Osteoblast (primary cell): ENCODE results near the gene MVD. TPM values are rescaled to one million over a fixed set of nuclear protein-coding genes. Genes with fewer than 3 reads are reported as not detected.

Source experiments
- DNase-seq: peaks from one replicate; pipeline ENCODE4 v3.0.0; 2011; ENCODE audit warnings: low spot score, mixed read lengths; ENCODE audit not compliant: insufficient read length; ENCODE audit errors: missing footprints
- H2AFZ ChIP-seq: 2 replicates; pipeline ENCODE4 v1.6.0; 2011; ENCODE audit warnings: mild to moderate bottlenecking, low read length
- H3K27ac ChIP-seq: 2 replicates; pipeline ENCODE4 v1.5.1; 2011; ENCODE audit warnings: mild to moderate bottlenecking, low read depth, low read length, moderate library complexity
- H3K27me3 ChIP-seq: 2 replicates; pipeline ENCODE4 v1.6.0; 2012; ENCODE audit warnings: mild to moderate bottlenecking, control low read depth, inconsistent platforms, low read length, moderate library complexity; ENCODE audit not compliant: insufficient read depth
- H3K36me3 ChIP-seq: 2 replicates; pipeline ENCODE4 v1.5.1; 2011; ENCODE audit warnings: mild to moderate bottlenecking, low read length, control low read depth, moderate library complexity; ENCODE audit not compliant: insufficient read depth
- H3K4me1 ChIP-seq: 2 replicates; pipeline ENCODE4 v1.5.1; 2011; ENCODE audit warnings: mild to moderate bottlenecking, low read length, control low read depth, moderate library complexity; ENCODE audit not compliant: insufficient read depth
- H3K4me2 ChIP-seq: 2 replicates; pipeline ENCODE4 v1.6.0; 2011; ENCODE audit warnings: mild to moderate bottlenecking, low read length; ENCODE audit not compliant: insufficient read depth
- H3K4me3 ChIP-seq: fragments of 200-600 bp; sonication (generic); 3 replicates; pipeline ENCODE4 v1.5.1; 2012; ENCODE audit warnings: mild to moderate bottlenecking, low read length, inconsistent platforms; ENCODE audit not compliant: insufficient read depth
- H3K79me2 ChIP-seq: 2 replicates; pipeline ENCODE4 v1.6.0; 2012; ENCODE audit warnings: mild to moderate bottlenecking, low read length, control low read depth, inconsistent platforms; ENCODE audit not compliant: insufficient read depth
- H3K9me3 ChIP-seq: 2 replicates; pipeline ENCODE4 v1.5.1; 2011; ENCODE audit warnings: low read depth, low read length, control low read depth
- H4K20me1 ChIP-seq: 2 replicates; pipeline ENCODE4 v1.6.0; 2012; ENCODE audit warnings: mild to moderate bottlenecking, low read length, control low read depth; ENCODE audit not compliant: insufficient read depth
- total RNA-seq: library from RNA; depleted of rRNA; stranded (reverse); fragments of >200 nt; gene quantifications from 2 replicates; pipeline ENCODE4 v1.2.3, GENCODE V29; 2012
- TF ChIP-seq, protein P1 (sequence below): IDR thresholded peaks from 2 replicates; pipeline ENCODE4 v1.5.1; 2011; ENCODE audit warnings: mild to moderate bottlenecking, low read depth, low read length, moderate library complexity; ENCODE audit errors: extremely low read depth

MVD gene
- total RNA-seq, 1 donor: 67.3 TPM

DNA sequence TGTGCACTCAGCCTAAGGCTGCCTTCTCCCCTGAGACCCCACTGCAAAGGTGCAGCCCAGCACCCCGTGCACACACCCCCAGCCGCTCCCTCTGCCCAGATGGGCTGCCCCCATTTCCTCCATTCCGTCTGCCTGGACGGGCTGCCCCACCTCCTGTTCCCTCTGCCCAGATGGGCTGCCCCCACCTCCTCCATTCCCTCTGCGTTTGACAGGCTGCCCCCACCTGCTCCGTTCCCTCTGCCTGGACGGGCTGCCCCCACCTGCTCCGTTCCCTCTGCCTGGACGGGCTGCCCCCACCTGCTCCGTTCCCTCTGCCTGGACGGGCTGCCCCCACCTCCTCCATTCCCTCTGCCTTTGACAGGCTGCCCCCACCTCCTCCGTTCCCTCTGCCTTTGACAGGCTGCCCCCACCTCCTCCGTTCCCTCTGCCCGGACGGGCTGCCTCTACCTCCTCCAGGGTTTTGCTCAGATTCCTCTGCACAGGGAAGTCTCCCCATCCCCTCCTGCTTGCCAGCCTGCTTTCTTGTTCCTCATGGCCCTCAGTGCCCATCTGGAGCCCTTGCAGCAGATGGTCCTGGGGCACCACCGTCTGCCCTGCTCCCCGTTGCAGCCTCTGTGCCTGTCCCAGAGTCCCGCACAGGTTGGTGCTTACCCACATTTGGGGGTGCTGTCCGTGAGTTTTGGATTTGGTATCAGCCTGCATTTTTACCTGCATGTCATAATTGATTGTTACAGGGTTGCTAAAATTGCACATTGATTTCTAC is 47.9 kb downstream of the MVD start:
- Histone ChIP-seq H3K36me3 (peaks cover 8% of the 10 kb centered on the region), H3K27me3 (no peaks in the 10 kb centered on the region), H3K4me2 (no peak overlapping the region), H4K20me1 (peaks cover 29% of the 10 kb centered on the region), H3K4me1 (no peaks in the 10 kb centered on the region), H3K27ac (no peak overlapping the region), H3K79me2 (peaks cover 52% of the 10 kb centered on the region), H3K4me3 (no peak overlapping the region), H2AFZ (no peak overlapping the region), H3K9me3 (no peaks in the 10 kb centered on the region)
- TF ChIP-seq, protein P1, sequence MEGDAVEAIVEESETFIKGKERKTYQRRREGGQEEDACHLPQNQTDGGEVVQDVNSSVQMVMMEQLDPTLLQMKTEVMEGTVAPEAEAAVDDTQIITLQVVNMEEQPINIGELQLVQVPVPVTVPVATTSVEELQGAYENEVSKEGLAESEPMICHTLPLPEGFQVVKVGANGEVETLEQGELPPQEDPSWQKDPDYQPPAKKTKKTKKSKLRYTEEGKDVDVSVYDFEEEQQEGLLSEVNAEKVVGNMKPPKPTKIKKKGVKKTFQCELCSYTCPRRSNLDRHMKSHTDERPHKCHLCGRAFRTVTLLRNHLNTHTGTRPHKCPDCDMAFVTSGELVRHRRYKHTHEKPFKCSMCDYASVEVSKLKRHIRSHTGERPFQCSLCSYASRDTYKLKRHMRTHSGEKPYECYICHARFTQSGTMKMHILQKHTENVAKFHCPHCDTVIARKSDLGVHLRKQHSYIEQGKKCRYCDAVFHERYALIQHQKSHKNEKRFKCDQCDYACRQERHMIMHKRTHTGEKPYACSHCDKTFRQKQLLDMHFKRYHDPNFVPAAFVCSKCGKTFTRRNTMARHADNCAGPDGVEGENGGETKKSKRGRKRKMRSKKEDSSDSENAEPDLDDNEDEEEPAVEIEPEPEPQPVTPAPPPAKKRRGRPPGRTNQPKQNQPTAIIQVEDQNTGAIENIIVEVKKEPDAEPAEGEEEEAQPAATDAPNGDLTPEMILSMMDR: no peak
- DNase-seq: peak; percentile 70

DNA sequence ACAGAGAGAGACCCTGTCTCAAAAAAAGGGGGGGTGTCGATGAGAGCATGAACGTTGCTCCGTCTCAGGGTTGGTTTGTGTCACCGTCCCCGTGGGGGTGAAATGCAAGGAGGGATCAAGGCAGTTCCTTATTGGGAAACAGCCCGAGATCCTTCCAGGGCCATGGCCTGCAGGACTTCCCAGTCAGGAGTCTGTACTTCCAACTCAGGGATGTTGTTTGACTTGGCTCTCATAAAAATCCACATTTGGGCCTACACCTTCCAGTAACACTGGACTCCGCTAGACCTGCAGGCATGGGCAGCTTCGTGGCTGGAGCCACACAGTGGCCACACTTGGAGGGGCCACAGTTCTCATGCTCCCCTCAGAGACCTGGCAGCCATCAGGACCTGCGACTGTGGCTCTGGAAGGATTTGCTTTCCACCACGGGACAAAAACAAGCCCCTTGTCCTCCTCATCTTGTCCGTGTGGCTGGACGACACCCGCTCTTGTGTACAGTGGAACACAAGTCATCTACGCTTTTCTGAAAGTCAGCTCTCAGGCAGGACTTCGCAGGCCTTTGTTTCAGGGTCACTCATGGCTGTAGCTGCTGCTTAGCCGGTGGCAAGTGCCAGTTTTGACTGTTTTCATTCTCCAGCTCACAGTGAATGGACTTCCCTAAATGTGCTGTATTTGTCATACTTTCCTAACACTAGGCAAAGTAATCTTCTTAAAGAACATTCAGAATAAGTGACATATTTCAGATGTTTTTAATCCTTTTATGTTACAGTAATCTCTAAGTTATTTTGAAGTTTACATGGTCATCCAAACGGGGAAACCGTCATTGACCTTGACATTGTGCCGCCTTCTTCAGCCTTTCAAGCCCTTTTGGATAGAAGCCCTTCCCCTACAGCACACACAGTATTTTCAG is 48.7 kb downstream of the MVD start:
- H3K27me3 ChIP-seq: no peaks in the 10 kb centered on the region
- H4K20me1 ChIP-seq: peaks cover 29% of the 10 kb centered on the region
- no peak overlapping the region for H2AFZ ChIP-seq
- H3K36me3 ChIP-seq: peaks cover 13% of the 10 kb centered on the region
- peak; percentile 91 for DNase-seq
- no peak overlapping the region for H3K27ac ChIP-seq
- TF ChIP-seq, protein P1: no peak
- H3K4me3 ChIP-seq: no peak overlapping the region
- no peaks in the 10 kb centered on the region for H3K9me3 ChIP-seq
- no peak overlapping the region for H3K4me2 ChIP-seq
- peaks cover 44% of the 10 kb centered on the region for H3K79me2 ChIP-seq
- H3K4me1 ChIP-seq: no peaks in the 10 kb centered on the region

DNA sequence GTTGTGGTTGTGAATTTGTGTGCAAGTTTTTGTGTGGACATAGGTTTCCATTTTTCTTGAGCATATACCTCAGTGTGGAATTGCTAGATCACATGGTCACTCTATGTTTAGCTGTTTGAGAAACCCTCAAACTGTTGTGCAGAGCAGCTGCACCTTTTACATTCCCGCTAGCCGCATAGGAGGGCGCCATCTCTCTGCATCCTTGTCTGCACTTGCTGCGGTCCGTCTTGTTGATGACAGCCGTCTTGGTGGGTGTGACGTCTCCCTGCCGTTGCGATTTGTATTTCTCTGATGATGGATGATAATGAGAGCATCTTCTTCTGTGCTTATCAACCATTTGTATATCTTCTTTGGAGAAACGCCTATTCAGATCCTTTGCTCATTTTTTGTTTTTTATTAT is 49.6 kb downstream of the MVD start:
- H3K79me2 ChIP-seq: peaks cover 36% of the 10 kb centered on the region
- no peak overlapping the region for H2AFZ ChIP-seq
- H3K27ac ChIP-seq: no peak overlapping the region
- H3K36me3 ChIP-seq: peaks cover 13% of the 10 kb centered on the region
- peak; percentile 29 for DNase-seq
- TF ChIP-seq, protein P1: no peak
- no peaks in the 10 kb centered on the region for H3K4me1 ChIP-seq
- no peaks in the 10 kb centered on the region for H3K9me3 ChIP-seq
- peaks cover 27% of the 10 kb centered on the region for H4K20me1 ChIP-seq
- no peaks in the 10 kb centered on the region for H3K27me3 ChIP-seq
- no peak overlapping the region for H3K4me3 ChIP-seq
- H3K4me2 ChIP-seq: no peak overlapping the region
